Measurements from ENCODE around the gene PROCA1.

DNA sequence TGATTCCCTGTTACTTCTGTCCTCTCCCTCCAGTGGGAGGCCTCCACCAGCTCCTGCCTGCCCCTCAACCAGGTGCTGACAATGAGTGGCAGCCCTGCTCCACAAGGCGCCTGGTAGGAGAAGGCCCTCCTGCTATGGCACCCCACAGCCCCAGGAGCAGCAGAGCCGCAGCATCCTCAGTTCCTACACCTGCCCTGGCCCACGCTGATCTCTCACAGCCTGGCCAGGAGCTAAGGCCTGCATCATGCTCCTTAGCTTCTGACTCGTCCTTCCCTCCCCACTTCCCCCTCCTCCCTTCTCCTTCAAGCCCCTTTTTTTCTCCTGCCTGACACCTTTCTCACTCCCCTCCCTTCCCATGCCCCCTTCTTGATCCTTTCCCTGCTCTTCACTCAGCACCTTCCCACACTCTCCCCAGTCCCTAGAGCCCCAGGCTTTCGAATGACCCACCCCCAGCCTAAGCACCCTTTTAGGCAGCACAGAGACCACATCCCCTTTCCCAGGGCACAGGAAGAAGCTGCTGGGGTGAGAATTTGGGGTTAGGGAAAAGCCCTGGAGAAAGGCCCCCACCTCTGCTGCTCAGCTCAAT is 6.5 kb downstream of the PROCA1 start:
- TF ChIP-seq, protein P1, sequence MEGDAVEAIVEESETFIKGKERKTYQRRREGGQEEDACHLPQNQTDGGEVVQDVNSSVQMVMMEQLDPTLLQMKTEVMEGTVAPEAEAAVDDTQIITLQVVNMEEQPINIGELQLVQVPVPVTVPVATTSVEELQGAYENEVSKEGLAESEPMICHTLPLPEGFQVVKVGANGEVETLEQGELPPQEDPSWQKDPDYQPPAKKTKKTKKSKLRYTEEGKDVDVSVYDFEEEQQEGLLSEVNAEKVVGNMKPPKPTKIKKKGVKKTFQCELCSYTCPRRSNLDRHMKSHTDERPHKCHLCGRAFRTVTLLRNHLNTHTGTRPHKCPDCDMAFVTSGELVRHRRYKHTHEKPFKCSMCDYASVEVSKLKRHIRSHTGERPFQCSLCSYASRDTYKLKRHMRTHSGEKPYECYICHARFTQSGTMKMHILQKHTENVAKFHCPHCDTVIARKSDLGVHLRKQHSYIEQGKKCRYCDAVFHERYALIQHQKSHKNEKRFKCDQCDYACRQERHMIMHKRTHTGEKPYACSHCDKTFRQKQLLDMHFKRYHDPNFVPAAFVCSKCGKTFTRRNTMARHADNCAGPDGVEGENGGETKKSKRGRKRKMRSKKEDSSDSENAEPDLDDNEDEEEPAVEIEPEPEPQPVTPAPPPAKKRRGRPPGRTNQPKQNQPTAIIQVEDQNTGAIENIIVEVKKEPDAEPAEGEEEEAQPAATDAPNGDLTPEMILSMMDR (optimal IDR thresholded peaks at IDR 0.05 in 1 of 3, IDR thresholded peaks at IDR 0.05 in 1 of 3, conservative IDR thresholded peaks at IDR 0.05 in 1 of 3; ENCODE audit: extremely low read depth in 1 of 3, insufficient read depth in 2 of 3, low read length in 3 of 3), result no peak
- TF ChIP-seq EZH2 (IDR thresholded peaks at IDR 0.05; ENCODE audit: low read length), result no peak

Data from keratinocyte (primary cell).